NCI-H345 treated with DMSO at 0.1 percent for 48 hours (cell line): Measurements from ENCODE around the gene TPCN2.
"Not testable (repeated sequence)": the region's sequence is repeated elsewhere in the genome, so short reads cannot be mapped to it uniquely, and the experiment has no call there.

ENCODE experiments used
- DNase-seq: peaks from one replicate; lab custom pipeline; 2025; ENCODE audit not compliant: unreplicated experiment; lab: John Stamatoyannopoulos, UW

TPCN2 gene

DNA sequence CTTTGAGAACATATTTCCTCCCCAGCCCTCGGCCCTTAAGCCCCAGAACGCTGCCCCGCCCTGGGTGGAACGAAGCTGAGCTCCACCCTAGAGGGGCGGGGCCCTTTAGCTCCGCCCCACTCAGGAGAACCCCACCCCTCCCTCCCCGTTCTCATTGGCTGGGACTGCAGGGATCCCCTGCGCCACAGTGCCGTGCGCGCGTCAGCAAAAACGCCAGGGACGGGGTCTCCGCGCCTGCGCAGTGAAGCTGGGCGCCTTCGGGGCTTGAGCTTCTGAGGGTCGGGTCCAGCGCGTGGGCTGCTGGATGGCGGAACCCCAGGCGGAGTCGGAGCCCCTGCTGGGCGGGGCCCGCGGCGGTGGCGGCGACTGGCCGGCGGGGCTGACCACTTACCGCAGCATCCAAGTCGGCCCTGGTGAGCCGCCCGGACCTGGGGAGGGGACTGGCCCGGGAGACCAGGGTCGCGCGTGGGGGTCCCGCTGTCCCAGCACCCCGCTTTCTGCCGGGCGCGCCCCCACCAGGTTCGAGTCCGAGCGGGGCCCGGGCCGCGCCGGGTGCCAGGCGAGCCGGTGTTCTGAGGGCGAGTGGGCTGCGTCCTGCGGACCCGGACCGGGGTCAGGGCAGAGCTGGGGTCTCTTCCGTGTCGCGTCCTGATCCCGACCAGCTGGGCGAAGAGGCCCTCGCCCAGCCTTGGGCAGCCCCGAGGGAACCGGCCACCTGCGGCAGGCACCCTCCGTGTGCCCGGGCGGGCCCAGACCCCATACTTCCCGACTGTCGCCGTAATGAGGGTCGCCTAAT is at the start of gene TPCN2:
TPCN2 (plus strand) TSS at position 239 of the 796 bp plus-strand sequence; CDS start at position 305, 66 bp downstream.
- DNase-seq = peak; percentile 91

DNA sequence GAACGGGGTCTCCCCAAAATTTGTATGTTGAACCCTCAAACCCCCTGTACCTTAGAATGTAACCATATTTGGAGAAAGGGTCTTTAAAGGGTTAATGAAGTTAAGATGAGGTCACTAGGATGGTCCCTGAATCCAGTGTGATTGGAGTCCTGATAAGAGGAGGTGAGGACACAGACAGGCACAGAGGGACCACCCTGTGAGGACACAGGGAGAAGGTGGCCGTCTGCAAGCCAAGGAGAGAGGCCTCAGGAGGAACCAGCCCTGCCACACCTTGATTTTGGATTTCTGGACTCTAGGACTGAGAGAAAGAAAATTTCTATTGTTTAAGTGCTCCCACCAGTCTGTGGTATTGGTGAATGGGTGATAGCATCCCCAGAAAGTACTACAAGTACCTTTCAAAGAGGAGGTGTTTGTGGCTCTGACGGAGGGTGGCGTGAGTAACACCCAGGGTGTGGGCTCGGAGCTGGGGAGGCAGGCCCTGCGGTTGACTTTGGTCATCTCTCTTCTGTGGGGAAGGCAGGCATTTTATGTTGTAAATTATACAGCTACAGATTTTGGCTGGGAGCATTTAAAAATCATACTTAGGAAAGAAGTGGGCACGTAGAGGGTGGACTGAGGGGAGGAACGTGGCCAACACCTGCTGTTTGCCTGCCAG is 49.5 kb upstream of the TPCN2 start:
- DNase-seq = no peak

DNA sequence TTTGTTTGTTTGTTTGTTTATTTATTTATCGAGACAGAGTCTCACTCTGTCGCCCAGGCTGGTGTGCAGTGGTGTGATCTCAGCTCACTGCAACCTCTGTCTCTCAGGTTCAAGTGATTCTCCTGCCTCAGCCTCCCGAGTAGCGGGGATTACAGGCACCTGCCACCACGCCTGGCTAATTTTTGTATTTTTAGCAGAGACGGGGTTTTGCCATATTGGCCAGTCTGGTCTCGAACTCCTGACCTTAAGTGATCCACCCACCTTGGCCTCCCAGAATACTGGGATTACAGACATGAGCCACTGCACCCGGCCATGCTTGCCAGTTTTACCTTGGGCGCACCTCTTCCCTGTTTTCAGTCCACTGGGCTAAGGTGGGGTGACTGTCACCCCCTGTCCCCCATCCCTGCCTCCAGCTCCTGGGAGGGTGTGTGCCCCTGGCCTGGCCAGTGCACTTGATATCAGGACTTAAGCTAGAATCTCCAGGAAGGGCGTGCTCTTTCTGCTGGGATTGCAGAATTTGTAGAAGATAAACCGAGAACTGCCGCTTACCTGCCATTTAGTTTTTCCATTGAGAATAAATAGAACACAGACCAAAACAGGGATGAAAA is 48.9 kb upstream of the TPCN2 start:
- DNase-seq = not testable (repeated sequence)

DNA sequence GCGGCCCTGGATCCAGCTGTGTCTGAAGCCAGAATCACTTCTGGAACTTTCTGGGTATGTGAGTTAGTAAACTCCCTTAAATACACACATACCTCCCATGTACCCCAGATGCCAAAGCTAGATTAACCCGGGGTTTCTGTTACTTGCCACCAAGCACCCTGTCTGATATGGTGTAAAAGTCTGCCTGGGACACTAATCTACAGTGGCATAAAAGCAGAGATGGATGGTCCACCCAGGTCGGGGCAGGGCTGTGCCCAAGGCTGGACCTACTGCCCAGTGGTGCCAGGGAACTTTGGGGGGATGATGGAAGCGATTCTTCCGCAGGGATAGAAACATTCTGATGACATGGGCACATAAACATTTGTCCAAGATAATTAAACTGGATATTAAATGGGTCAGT is 48.3 kb upstream of the TPCN2 start:
- DNase-seq = no peak

DNA sequence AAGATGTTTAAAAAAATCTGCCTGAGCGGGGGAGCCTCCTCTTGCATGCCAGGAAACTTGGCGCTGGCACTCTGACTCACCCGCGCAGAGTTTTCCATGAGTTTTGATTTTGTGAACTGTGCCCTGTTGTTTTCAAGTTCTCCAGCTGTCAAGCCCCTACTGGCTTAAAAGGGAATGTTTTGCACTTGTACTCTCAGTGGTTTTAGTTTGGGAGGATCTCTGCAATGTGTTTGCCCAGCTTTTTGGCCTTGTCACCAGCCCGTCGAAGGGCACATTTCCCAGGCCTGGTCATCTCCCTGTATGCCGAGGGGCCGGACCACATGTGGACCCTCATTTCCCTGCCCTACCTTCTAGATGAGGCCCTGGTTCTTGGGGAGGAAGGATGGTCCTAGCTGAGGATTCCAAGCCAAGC is 47.9 kb upstream of the TPCN2 start:
- no peak for DNase-seq

DNA sequence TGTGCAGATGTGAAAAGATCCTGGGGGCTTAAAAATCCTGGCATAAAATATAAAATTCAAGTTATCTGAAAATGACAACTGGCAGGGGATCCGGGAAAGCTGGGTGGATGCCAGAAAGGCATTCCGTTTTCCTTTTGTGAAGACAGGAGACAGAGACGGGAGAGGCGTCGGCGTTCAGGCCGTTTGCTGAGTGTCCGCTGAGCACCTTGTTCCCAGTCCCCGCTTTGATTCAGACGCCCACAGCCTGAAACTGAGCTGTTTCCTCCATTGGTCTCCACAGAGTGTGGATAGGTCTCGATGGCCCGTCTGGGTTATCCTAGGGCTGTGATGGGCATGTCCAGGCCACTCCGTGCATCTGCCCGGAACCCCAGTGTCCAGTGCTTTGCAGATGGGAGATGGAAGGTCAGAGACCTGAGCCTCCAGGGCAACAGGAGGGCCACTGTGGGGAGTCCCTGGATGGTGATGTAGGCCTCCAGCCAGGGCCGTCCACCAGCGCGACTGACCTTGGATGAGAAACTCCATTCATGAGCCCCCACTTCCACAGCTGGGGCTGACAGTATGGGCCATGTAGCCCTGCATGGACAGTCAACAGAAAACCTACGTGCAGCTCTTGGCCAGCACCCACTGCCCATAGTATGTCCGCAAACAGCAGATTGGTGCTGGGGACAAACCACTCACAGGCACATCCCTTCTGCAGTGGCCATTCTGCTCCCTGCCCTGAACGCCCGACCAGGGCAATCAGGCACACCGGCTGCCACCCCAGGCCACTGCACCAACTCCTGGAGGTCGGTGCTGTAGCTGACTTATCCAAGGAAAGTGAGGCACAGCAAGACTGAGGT is 47.3 kb upstream of the TPCN2 start:
- no peak for DNase-seq

DNA sequence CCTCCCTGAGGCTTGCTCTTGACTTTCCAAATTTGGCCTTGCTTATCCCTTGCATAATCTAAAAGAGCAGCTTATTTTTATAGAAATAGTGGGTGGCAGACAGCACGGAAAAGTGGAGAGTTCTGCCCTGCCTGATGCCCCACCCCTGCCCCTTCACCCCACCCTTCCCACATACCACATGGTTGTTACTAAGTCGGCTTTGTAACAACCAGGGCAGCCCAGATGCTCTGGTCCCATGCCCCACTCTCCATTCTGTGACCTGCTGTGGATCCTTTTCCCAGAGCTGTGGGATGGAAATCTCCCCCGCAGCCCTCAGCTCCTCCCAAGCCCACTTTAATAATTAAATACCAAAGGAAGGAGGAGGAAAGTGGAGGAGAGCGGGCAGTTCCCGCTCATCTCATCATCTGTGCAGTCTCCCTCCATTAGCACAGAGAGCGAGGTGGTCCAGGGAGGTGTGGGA is 46.6 kb upstream of the TPCN2 start:
- DNase-seq = no peak

DNA sequence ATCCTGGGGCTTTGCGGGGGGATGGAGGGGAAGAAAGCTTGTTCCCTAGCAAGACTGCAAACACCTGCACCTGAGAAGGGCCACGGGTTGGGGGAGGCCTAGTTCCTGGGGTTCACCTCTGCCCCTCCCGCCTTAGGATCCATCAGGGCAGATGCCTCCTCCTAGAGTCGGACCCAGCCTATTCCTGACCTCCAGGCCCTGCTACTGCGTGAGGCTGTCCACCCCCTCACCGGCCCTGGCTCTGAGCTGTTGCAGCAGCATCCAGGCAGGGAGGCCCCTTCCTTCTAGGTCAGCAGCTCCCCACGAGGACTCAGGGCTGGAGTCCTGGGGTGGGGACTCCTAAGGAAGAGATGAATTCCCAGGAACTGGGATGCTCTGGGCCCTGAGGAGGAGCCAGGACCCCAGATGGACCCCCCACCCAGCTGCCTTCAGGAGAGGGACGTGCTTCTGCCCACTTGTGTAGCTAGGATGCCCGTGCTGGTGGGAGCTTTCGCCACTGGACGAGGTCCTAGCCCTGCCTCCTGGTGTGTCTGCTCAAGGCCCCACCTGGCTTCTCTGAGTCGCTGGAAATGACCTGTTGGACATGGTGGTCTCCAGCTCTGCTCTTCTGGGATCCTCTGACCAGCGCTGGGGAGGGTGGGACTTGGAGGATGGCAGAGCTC is 46.0 kb upstream of the TPCN2 start:
- DNase-seq = no peak

DNA sequence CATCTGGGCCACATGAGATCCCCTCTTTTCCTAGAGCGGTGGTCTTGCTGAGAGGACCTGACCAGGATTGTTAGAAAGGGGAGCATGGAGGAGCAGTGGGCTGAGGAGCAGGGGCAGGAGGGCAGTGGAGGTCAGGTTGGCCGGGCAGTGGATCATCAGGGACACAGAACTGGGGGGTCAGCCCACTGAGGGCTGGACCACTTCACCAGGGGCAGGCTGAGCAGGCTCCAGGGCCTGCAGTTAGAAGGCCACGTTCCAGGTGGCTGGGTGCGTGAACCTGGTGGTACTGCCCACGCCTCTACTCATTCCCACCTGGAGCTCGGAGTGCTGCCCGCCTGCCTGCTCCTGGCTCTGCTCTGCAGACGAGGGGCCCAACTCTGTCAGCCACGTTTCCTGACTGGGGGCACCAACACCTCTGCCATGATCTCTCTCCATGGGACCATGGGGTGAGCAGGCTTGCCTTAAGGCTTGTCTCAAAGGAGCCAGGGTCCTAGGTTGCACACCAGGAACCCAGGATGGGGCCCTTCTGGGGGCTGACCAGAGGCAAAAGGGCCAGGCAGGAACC is 45.3 kb upstream of the TPCN2 start:
- DNase-seq = no peak

DNA sequence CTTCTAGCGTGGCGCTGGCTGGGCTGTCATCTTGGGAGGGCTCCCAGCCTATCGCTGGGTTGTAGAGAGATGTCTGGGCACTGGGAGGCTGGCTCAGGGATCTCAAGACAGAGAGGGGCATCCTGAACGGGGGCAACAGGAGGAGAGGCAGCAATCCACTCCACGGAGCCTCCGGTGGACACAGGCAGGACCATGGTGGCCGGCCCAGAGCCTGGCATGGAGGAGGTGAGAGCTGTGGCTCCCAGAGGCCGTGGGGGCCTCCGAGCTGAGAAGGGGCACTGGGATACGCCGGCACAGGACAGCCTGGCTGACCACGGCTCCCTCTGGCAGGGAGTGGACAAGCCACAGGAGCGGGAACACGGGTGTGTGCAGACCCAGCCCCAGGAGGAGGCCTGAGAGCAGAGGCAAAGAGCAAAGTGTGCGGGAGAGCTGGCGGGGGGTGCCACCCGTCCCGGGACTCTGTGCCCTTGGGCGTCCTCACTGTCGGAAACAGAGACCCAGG is 44.8 kb upstream of the TPCN2 start:
- no peak for DNase-seq

DNA sequence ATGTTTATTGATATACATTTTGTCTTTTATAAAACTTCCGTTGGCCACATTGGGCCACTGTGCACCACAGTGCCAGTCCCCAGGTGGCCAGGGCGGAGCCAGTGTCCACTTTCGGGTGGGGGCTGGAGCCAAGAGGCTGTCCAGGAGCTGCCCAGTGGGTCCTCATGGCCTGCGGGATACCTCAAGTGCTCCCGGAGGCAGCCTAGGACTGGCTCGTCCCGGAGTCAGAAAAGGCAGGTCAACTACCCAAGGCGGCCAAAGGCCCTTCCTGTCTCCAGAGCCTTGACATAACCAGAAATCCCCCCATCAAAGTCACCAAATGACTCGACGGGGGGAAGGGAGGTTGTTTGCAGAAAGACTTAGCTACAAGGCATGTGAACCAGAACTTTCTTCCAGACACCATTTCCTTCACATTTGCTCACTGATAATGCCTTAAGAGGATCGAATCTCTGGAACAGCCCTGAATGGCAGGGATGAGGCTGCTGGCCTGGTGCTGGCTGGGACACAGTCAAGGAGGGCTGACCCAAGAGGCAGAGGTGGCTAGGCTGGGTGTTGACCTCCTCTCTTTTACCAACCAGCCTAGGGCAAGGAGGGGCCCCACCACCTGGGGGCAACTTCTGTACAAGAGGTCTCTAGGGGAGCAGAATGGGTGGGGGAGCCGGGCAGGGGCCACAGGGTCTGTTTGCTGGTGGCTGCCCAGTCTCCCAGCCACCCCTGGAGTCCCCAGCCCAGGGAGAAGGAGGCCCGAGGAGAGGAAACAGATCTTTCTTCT is 44.1 kb upstream of the TPCN2 start:
- DNase-seq = no peak

DNA sequence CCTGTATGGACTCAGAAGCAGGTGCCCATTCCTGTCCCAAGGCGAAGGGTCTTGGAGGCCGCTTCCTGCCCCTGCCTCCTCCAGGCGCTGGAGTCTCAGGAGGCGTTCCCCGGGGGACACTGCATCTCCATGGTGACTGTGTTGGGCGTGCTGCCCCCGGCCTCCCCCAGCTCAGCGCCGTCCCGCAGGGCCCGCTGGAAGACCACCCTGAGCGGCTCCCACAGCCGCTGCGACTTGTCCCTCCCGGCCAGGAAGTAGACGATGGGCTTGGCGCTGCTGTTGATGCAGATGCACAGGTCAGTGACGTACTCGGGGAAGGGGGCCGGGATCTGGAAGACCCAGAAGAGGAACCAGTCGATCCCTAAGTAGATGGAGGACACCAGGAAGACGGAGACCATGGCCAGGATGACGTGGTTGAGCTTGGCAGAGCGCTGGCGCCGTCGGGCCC is 43.5 kb upstream of the TPCN2 start:
- DNase-seq = no peak

DNA sequence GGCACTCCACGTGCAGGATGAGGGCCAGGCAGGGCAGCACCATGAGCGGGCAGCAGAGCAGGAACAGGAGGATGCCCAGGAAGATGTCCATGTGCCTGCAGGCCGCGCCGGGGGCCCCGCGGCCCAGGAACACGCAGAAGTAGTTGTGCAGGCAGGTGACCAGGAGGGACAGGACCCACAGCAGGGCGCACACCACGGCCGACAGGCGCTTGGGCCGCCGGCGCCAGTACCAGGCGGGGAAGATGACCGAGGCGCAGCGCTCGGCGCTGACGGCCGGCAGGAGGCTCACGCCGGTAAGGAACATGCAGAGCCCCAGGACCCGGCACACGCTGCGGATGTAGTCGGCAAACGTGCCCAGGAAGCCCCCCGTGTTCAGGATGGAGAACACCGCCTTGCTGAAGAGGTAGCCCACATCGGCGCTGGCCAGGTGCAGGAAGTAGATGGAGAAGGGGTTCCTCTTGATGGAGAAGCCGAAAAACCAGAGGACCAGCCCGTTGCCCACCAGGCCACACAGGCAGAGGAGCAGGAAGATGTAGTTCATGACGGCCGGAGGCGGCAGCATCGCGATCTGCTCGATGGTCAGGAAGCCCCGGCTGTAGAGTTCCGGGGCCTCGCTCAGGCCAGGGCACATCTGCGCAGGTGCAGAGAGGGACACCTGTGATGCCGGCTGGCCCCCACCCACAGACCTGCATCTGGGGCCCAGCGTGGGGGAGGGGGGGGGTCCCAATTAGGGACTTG is 42.9 kb upstream of the TPCN2 start:
- DNase-seq = no peak

DNA sequence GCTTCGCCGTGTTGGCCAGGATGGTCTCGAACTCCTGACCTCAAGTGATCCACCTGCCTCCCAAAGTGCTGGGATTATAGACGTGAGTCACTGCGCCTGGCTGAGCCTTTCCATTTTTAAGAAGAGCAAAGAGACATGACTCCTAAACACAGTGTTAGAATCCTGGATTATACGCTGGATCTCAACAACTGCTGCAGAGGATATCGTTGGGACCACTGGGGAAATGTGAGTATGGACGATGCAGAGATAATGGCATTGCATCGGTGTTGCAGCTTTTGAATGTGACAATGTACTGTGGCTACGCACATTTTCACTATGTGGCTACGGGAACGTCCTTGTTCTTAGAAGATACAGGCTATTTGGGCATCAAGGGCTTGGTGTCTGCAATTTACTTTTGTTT is 41.9 kb upstream of the TPCN2 start:
- no peak for DNase-seq

DNA sequence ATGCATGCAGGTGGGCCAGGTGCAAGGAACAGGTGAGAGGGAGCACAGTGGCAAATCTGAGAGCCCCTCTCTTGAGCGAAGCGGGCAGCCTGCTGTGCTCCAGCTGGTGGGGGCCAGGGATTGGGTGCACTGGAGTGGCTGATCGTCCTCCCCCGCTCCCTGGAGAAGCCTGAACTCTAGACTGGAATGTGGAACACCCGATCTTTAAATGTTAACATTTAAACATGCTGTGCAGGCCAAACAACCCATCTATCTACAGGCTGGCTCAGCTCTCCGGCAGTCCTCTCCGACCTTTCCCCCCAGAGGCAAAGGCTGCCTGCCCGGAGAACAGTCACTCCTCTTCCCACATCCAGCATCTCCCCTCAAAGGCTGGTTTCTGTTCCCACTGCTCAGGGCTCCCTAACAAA is 40.8 kb upstream of the TPCN2 start:
- no peak for DNase-seq

DNA sequence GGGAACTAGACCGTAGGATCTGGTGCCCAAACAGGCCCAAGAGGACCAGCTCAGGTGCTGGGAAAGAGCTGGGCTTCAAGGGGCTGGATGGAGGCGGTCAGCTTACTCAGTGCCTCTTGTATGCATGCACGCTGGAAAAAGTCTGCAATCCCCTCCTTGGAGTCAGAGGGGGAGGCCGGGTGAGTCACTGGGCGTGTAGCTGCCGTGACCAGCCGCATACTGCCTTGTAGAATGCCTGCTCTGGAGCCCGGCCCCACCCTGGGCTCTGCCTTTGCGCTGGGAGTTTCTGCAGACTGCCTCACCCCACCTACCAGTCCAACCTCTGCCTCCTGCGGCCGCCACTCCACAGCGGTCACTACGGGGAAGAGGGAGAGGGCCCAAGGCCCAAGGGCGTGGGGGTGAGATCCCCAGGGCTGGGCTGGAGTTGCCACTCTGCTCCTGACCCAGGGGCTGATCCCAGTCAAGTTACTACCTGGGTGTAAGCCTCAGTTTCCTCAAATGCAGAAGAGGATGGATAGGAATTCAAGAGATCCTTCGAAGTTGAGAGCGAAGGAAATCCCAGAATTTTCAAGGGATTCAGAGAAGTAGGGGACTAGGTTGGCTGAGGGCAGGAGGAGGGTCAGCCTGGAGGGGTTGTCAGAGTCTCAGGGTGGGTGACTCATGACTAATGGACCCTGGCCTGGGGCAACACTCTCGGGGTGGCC is 39.8 kb upstream of the TPCN2 start:
- DNase-seq = no peak

DNA sequence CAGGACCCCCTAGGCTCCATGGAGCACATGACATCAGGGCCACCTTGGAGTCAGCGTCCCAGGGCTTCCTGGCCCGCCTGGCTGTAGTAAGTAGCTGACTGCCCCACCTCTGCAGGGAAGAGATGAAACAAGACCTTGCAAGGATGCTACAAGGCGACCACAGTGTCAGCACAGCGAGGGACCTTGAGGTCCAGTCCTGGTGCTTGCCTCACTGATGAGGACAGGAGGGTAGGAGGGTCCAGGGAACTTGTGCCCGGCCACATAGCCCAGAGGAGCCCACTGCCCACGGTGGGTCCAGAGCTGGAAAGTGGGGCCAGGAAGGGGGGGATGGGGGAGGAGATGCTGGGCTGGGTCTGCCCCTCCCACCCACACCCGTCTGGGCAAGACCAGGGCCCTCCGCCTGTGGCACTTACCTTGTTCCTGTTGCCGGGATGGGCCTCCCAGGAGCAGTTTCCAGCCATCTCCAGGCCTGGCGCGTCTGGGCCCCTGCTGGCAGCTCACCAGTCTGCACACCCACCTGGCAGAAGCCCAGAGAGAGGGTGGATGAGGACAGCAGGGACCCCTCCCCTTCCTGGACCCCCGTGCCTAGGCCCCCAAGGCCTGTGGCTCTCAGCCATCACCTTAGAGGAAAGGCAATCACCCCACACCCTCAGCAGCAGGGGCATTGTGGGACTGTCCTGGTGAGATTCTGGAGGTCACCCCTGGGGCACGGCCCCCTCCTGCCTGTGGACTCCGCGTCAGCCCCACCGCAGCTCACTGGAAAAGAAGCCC is 39.1 kb upstream of the TPCN2 start:
- DNase-seq = no peak
